ENCODE data around the gene CYP11A1.

- TF ChIP-seq POLR2A (IDR thresholded peaks at IDR 0.05) (no peak), POLR2AphosphoS5 (IDR thresholded peaks at IDR 0.05) (no peak)
- TF ChIP-seq, protein P1, sequence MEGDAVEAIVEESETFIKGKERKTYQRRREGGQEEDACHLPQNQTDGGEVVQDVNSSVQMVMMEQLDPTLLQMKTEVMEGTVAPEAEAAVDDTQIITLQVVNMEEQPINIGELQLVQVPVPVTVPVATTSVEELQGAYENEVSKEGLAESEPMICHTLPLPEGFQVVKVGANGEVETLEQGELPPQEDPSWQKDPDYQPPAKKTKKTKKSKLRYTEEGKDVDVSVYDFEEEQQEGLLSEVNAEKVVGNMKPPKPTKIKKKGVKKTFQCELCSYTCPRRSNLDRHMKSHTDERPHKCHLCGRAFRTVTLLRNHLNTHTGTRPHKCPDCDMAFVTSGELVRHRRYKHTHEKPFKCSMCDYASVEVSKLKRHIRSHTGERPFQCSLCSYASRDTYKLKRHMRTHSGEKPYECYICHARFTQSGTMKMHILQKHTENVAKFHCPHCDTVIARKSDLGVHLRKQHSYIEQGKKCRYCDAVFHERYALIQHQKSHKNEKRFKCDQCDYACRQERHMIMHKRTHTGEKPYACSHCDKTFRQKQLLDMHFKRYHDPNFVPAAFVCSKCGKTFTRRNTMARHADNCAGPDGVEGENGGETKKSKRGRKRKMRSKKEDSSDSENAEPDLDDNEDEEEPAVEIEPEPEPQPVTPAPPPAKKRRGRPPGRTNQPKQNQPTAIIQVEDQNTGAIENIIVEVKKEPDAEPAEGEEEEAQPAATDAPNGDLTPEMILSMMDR (IDR thresholded peaks at IDR 0.05), result no peak
These were observed 63.6 kb downstream of the CYP11A1 start for GRCh38 chr15:74303741-74304309.

Data from gastroesophageal sphincter (tissue), 3 donors.